Effector CD8-positive, alpha-beta T cell (primary cell): ENCODE results near the gene BBOF1.
"Not testable (repeated sequence)": the region's sequence is repeated elsewhere in the genome, so short reads cannot be mapped to it uniquely, and the experiment has no call there.

Experiments used
- DNase-seq: peaks from one replicate; lab custom pipeline; 2025; lab: John Stamatoyannopoulos, UW

BBOF1 gene

GRCh38 chr14:74089251-74090020, 70.3 kb downstream of the BBOF1 start:
- DNase-seq: no peak

DNA sequence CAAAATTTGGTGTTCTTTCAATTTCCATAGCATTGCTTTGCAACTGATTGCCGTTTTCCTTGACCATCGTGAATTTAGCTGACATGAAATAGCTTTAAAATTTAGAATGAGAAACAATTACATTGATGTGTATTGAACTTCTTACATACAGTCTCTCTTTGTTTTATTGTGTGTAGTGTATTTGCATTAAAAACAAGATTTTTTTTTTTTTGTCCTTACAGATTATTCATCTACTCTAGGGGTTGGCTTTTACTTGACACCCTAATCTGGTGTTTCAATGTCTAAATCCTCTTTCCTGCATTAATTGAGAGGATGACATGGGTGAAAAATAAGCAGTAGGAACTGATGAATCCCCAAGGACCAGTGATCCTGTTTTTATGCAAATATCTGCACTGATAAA, 86.2 kb downstream of the BBOF1 start:
- no peak for DNase-seq

DNA sequence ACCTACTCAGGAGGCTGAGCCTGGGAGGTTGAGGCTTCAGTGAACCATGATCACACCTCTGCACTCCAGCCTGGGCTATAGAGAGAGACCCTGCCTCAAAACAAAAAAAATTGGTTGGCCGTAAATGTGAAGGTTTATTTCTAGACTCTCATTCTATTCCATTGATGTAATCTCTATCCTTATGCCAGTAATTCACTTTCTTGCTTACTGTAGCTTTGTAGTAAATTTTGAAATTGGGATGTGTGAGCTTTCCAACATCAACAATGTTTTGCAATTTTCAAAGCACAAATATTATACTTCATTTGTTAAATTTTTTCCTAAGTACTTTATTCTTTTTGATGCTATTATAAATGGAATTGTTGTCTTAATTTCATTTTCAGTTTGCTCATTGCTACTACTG, 90.2 kb downstream of the BBOF1 start:
- DNase-seq: no peak

GRCh38 chr14:74111395-74112216, 92.5 kb downstream of the BBOF1 start:
- DNase-seq: not testable (repeated sequence)
